Measurements from ENCODE around the gene SLCO4A1.

The SLCO4A1 gene

GRCh38 chr20:62608218-62608565, 34.1 kb upstream of the SLCO4A1 start:
- H3K9me3 Mint-ChIP-seq = peaks cover 7% of the 10 kb centered on the region
- peaks cover 13% of the 10 kb centered on the region for H3K27me3 Mint-ChIP-seq (ENCODE audit: low read depth, poor library complexity)
- H3K4me1 Mint-ChIP-seq = peaks cover 28% of the 10 kb centered on the region
- no peak overlapping the region for H3K27ac Mint-ChIP-seq
- H3K36me3 Mint-ChIP-seq (ENCODE audit: low read depth) = no peaks in the 10 kb centered on the region
- no peak for DNase-seq
- no peak overlapping the region for H3K4me3 Mint-ChIP-seq
- no peak for TF ChIP-seq CTCF (IDR thresholded peaks at IDR 0.05)

GRCh38 chr20:62609279-62609720, 33.0 kb upstream of the SLCO4A1 start:
- peaks cover 7% of the 10 kb centered on the region for H3K9me3 Mint-ChIP-seq
- H3K4me3 Mint-ChIP-seq = no peak overlapping the region
- no peak for TF ChIP-seq CTCF (IDR thresholded peaks at IDR 0.05)
- no peak overlapping the region for H3K27ac Mint-ChIP-seq
- H3K36me3 Mint-ChIP-seq (ENCODE audit: low read depth) = no peaks in the 10 kb centered on the region
- H3K4me1 Mint-ChIP-seq = peaks cover 28% of the 10 kb centered on the region
- H3K27me3 Mint-ChIP-seq (ENCODE audit: low read depth, poor library complexity) = peaks cover 14% of the 10 kb centered on the region
- no peak for DNase-seq

DNA sequence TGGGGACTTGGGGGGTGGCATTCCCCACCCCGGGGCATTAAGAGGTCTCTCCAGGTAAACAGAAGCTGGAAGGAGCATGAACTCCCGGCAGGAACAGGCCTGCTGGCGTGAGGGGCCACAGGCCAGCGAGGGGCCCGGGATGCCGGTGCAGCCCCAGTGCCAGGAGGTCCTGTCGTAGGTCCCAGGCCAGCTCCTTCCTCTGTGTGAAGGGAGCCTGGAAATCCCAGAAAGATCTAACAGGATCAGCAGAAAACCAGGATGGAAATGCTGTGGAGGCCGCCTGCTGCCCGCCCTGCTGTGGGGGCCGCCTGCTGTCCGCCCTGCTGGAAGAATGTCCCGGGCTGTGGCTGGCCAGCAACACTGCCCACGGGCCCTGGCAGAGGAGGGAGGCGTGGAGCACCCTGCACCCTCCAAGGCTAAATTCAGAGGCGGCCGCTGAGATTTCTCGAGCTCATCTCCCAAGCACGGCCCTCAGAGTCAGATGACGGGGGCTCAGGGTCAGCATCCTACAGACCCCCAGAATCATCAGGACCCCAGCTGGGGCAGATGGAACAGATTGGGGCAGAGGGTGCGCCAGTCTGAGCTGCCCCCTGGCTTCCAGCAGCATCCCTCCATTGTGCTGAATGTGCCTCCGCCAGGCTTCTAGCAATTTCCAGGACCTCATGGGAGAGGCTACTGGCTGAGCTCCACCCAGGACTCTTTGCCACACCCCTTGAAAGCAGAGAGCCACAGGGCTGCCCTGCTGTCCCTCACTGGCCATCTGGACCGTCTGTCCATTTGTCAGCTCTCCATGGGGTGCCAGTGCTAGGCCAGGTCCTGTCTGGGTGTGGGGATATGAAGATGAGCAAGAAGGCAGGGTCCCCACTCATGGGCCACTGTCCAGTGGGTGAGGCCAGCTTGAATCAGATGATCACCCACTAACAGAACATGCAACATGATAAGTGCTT, 32.2 kb upstream of the SLCO4A1 start:
- Mint-ChIP-seq H3K27me3 (ENCODE audit: low read depth, poor library complexity) (peaks cover 20% of the 10 kb centered on the region), H3K4me1 (peaks cover 28% of the 10 kb centered on the region), H3K27ac (no peak overlapping the region), H3K4me3 (no peak overlapping the region), H3K36me3 (ENCODE audit: low read depth) (no peaks in the 10 kb centered on the region), H3K9me3 (peaks cover 7% of the 10 kb centered on the region)
- no peak for DNase-seq
- no peak for TF ChIP-seq CTCF (IDR thresholded peaks at IDR 0.05)

DNA sequence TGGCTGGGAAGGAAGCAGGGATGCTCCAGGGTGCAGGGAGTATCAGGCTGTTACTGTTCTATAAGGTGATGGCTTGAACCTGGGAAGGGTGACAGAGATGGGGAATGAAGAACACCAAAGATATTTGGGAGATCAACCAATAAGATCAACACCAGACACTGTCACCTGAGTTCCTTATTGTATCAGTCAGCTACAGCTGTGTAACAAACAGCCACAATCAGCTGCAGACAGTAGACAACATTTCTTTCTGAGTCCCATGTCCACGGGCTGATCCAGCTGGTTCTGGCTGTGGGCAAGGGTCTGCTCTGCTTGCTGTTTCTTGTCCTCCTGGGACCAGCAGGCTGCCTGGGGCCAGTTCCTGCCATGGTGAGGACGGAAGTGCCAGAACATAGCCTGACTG, 31.3 kb upstream of the SLCO4A1 start:
- DNase-seq = no peak
- peaks cover 25% of the 10 kb centered on the region for H3K4me1 Mint-ChIP-seq
- H3K4me3 Mint-ChIP-seq = no peak overlapping the region
- H3K27ac Mint-ChIP-seq = no peak overlapping the region
- peaks cover 7% of the 10 kb centered on the region for H3K9me3 Mint-ChIP-seq
- H3K36me3 Mint-ChIP-seq (ENCODE audit: low read depth) = no peaks in the 10 kb centered on the region
- TF ChIP-seq CTCF (IDR thresholded peaks at IDR 0.05) = no peak
- H3K27me3 Mint-ChIP-seq (ENCODE audit: low read depth, poor library complexity) = peaks cover 25% of the 10 kb centered on the region

DNA sequence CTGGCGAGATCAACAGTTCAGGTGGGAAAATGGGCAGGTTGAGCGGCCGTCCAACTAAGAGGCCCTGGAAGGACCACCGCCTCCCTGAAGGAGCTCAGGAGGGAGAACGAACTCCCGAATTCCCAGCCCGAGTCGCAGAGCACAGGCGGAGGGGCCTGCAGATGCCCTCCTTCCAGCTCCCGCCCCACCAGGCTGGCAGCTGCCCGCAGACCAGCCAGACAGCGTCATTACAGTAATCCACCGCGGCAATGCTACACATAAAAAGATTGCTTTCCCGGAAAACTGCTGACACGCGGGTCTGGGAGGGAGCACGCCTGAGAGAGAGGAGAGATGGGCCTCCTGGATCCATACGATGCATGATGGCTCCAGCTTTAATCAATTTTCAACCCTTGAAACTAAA, 30.5 kb upstream of the SLCO4A1 start:
- no peak overlapping the region for H3K27ac Mint-ChIP-seq

More for the DNA sequence above, 30.5 kb upstream of the SLCO4A1 start:
- Mint-ChIP-seq H3K4me1 (peaks cover 21% of the 10 kb centered on the region), H3K36me3 (ENCODE audit: low read depth) (no peaks in the 10 kb centered on the region), H3K4me3 (no peak overlapping the region), H3K9me3 (peaks cover 7% of the 10 kb centered on the region), H3K27me3 (ENCODE audit: low read depth, poor library complexity) (peaks cover 26% of the 10 kb centered on the region)
- TF ChIP-seq CTCF (IDR thresholded peaks at IDR 0.05) = no peak
- DNase-seq = no peak
